ENCODE data around the gene CIC.

CIC gene

DNA sequence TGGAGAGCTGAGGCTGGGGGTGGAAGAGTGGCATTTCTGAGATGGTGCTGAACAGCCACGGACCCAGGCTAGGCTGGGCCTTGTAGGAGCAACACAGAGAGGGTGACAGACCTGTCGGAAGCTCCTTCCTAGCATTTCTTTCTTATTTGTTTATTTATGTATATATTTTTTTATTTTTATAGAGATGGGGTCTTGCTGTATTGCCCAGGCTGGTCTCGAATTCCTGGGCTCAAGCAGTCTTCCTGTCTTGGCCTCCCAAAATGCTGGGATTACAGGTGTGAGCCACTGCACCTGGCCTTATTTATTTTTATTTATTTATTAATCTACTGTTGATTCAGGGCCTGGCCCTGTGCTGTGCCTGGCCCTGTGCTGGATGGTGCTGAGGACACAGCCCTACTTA, 6.5 kb downstream of the CIC start:
- peaks cover 32% of the 10 kb centered on the region for H3K4me1 ChIP-seq (ENCODE audit: low read length)
- no peaks in the 10 kb centered on the region for H4K20me1 ChIP-seq (ENCODE audit: insufficient read depth, low read length)
- no peak overlapping the region for H3K27ac ChIP-seq (ENCODE audit: low read length)
- no peak overlapping the region for H3K4me2 ChIP-seq (ENCODE audit: low read length)
- peaks cover 17% of the 10 kb centered on the region for H3K36me3 ChIP-seq (replicated peaks; ENCODE audit: low read depth, low read length)
- no peak overlapping the region for H3K9ac ChIP-seq (ENCODE audit: low read length)
- TF ChIP-seq, protein P1, sequence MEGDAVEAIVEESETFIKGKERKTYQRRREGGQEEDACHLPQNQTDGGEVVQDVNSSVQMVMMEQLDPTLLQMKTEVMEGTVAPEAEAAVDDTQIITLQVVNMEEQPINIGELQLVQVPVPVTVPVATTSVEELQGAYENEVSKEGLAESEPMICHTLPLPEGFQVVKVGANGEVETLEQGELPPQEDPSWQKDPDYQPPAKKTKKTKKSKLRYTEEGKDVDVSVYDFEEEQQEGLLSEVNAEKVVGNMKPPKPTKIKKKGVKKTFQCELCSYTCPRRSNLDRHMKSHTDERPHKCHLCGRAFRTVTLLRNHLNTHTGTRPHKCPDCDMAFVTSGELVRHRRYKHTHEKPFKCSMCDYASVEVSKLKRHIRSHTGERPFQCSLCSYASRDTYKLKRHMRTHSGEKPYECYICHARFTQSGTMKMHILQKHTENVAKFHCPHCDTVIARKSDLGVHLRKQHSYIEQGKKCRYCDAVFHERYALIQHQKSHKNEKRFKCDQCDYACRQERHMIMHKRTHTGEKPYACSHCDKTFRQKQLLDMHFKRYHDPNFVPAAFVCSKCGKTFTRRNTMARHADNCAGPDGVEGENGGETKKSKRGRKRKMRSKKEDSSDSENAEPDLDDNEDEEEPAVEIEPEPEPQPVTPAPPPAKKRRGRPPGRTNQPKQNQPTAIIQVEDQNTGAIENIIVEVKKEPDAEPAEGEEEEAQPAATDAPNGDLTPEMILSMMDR (IDR thresholded peaks at IDR 0.05; ENCODE audit: low read depth, low read length) = no peak
- no peak for TF ChIP-seq EZH2phosphoT487 (IDR thresholded peaks at IDR 0.05; ENCODE audit: low read depth)
- no peaks in the 10 kb centered on the region for H3K27me3 ChIP-seq (ENCODE audit: low read depth, low read length)
- peaks cover 19% of the 10 kb centered on the region for H3K79me2 ChIP-seq (ENCODE audit: low read length)
- H3K4me3 ChIP-seq (ENCODE audit: low read length) = no peak overlapping the region
- no peak overlapping the region for H2AFZ ChIP-seq (ENCODE audit: low read depth, low read length)
- H3K9me3 ChIP-seq (ENCODE audit: insufficient read depth, low read length) = no peaks in the 10 kb centered on the region

DNA sequence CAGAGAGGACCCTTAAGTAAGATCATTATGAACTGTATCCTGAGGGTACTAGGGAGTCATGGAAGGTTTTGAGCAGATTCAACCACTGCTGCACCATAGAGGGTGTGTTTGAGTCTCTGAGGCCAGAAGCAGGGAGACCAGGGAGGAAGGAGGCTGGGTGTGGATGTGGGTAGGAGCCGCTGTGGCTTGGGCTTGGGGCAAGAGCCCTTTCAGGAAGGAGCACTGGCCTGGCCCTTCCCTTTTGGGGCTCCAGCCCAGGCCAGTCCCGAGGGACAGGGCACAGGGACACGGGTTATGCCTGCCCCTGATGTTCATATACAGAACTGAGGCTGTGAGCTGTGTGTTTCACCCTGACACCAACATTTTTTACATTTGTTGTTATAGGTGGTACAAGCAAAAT, 7.2 kb downstream of the CIC start:
- peaks cover 17% of the 10 kb centered on the region for H3K36me3 ChIP-seq (replicated peaks; ENCODE audit: low read depth, low read length)
- H3K4me3 ChIP-seq (ENCODE audit: low read length) = no peak overlapping the region
- H4K20me1 ChIP-seq (ENCODE audit: insufficient read depth, low read length) = no peaks in the 10 kb centered on the region
- no peak overlapping the region for H3K27ac ChIP-seq (ENCODE audit: low read length)
- TF ChIP-seq, protein P1 (IDR thresholded peaks at IDR 0.05; ENCODE audit: low read depth, low read length) = no peak
- no peak for TF ChIP-seq EZH2phosphoT487 (IDR thresholded peaks at IDR 0.05; ENCODE audit: low read depth)
- H3K4me1 ChIP-seq (ENCODE audit: low read length) = peaks cover 26% of the 10 kb centered on the region
- no peak overlapping the region for H2AFZ ChIP-seq (ENCODE audit: low read depth, low read length)
- H3K9ac ChIP-seq (ENCODE audit: low read length) = no peak overlapping the region
- peak overlapping the region; percentile 14; the same call in 1 of the 2 replicates for H3K4me2 ChIP-seq (ENCODE audit: low read length)
- no peaks in the 10 kb centered on the region for H3K9me3 ChIP-seq (ENCODE audit: insufficient read depth, low read length)
- no peaks in the 10 kb centered on the region for H3K27me3 ChIP-seq (ENCODE audit: low read depth, low read length)
- peaks cover 12% of the 10 kb centered on the region for H3K79me2 ChIP-seq (ENCODE audit: low read length)

DNA sequence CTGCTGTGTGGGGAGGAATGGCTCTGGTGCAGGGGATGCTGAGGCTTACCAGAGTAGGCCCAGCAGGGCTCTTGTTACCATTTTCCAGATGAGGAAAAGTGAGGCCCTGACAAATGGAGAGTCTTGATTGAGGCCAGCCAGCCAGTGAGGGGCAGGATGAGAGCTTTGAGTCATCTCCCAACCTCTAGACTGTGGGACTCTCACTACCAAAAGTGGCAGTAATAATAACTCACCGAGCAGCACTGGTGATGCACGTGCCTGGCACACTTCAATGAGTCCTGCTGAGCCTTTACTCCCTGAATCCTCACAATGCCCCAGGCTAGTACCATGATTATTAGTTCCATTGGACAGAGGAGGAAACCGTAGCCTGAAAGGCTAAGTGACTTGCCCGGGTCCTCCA, 7.8 kb downstream of the CIC start:
- no peak overlapping the region for H2AFZ ChIP-seq (ENCODE audit: low read depth, low read length)
- H3K9ac ChIP-seq (ENCODE audit: low read length) = no peak overlapping the region
- peaks cover 7% of the 10 kb centered on the region; the same call in 1 of the 2 replicates for H3K79me2 ChIP-seq (ENCODE audit: low read length)
- H3K4me2 ChIP-seq (ENCODE audit: low read length) = peak overlapping the region; percentile 14
- no peaks in the 10 kb centered on the region for H3K9me3 ChIP-seq (ENCODE audit: insufficient read depth, low read length)
- peaks cover 30% of the 10 kb centered on the region for H3K4me1 ChIP-seq (ENCODE audit: low read length)
- H3K36me3 ChIP-seq (replicated peaks; ENCODE audit: low read depth, low read length) = peaks cover 17% of the 10 kb centered on the region
- no peak overlapping the region for H3K4me3 ChIP-seq (ENCODE audit: low read length)
- H3K27ac ChIP-seq (ENCODE audit: low read length) = peak overlapping the region; percentile 26; the same call in 1 of the 2 replicates
- H3K27me3 ChIP-seq (ENCODE audit: low read depth, low read length) = no peaks in the 10 kb centered on the region
- no peaks in the 10 kb centered on the region for H4K20me1 ChIP-seq (ENCODE audit: insufficient read depth, low read length)
- TF ChIP-seq EZH2phosphoT487 (IDR thresholded peaks at IDR 0.05; ENCODE audit: low read depth) = no peak
- TF ChIP-seq, protein P1 (IDR thresholded peaks at IDR 0.05; ENCODE audit: low read depth, low read length) = no peak

DNA sequence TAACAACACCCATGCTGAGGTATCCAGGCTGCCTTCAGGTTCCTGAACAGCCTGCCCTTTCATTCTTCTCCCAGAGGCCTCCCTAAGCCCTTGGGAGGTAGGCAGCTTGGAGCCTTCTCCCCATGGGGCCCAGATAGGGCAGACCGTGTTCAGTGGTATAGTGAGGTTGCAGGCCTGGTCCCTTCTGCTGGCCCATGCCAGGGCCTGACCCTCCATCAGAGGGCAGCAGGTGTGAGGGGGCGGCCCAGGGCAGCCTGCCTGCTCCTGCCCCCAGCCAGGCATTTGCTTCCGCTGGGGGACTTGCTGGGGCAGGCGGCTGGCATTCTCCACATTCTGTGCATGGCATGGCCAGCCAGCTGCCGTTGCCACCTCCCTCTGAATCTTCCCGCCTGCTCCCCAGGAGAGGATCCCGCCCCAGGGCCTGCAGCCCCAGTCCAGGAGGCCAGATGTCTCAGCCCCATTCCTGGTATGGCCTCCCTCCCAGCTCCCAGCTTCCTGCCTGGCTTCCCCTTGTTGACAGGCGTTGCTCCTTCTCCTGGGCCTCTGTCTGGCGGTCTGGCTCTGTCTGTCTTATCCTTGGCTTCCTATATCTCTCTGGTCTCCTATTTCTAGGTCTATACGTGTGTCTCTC, 8.9 kb downstream of the CIC start:
- Histone ChIP-seq H3K4me1 (ENCODE audit: low read length) (peaks cover 40% of the 10 kb centered on the region), H3K27ac (ENCODE audit: low read length) (no peak overlapping the region), H3K36me3 (replicated peaks; ENCODE audit: low read depth, low read length) (peaks cover 17% of the 10 kb centered on the region), H2AFZ (ENCODE audit: low read depth, low read length) (no peak overlapping the region), H4K20me1 (ENCODE audit: insufficient read depth, low read length) (no peaks in the 10 kb centered on the region), H3K79me2 (ENCODE audit: low read length) (peaks cover 6% of the 10 kb centered on the region; the same call in 1 of the 2 replicates), H3K4me3 (ENCODE audit: low read length) (no peak overlapping the region), H3K9ac (ENCODE audit: low read length) (no peak overlapping the region), H3K27me3 (ENCODE audit: low read depth, low read length) (no peaks in the 10 kb centered on the region), H3K9me3 (ENCODE audit: insufficient read depth, low read length) (no peaks in the 10 kb centered on the region), H3K4me2 (ENCODE audit: low read length) (no peak overlapping the region)
- no peak for TF ChIP-seq EZH2phosphoT487 (IDR thresholded peaks at IDR 0.05; ENCODE audit: low read depth)
- TF ChIP-seq, protein P1 (IDR thresholded peaks at IDR 0.05; ENCODE audit: low read depth, low read length) = no peak

Measured in OCI-LY3 (cell line).